ENCODE results near the gene CDH13. TPM values are rescaled to one million over a fixed set of nuclear protein-coding genes. Genes with fewer than 3 reads are reported as not detected.

CDH13 gene
- total and polyA plus RNA-seq, 2 of the 8 experiments (the other 6 are each of a cell fraction or from before 2014, with no cell fraction given) = 2.3 to 2.4 TPM

- TF ChIP-seq CTCF (IDR thresholded peaks at IDR 0.05; ENCODE audit: control extremely low read depth in 1 of 3, insufficient read depth in 1 of 3, low read depth in 1 of 3, low read length in 3 of 3) = no peak
- TF ChIP-seq RXRA (IDR thresholded peaks at IDR 0.05; ENCODE audit: insufficient read depth, low read depth, low read length) = no peak
- TF ChIP-seq SP1 (IDR thresholded peaks at IDR 0.05; ENCODE audit: low read depth, low read length) = no peak
- TF ChIP-seq PHF8 (conservative IDR thresholded peaks at IDR 0.05; ENCODE audit: low read depth, low read length) = no peak
These were observed 114.4 kb downstream of the CDH13 start (continued) for GRCh38 chr16:82741073-82741615.
